Body of pancreas (tissue), 4 donors: ENCODE data around the gene LRIG1.

Experiments
- CTCF ChIP-seq, 7 experiments: fragments of 450-650 bp in 4 of 7; fragments of 200-600 bp in 3 of 7; sonication (generic) in 3 of 7; IDR thresholded peaks; one replicate each; pipeline ENCODE4 v1.5.1; 2016 to 2019; ENCODE audit warnings: antibody characterized with exemption in 7 of 7
- POLR2A ChIP-seq, 3 donors: fragments of 450-650 bp; IDR thresholded peaks; one replicate each; pipeline ENCODE4 v1.6.1; 2016; ENCODE audit warnings: antibody characterized with exemption in 3 of 3, mild to moderate bottlenecking in 2 of 3

- TF ChIP-seq CTCF (IDR thresholded peaks at IDR 0.05) (no peak), POLR2A (IDR thresholded peaks at IDR 0.05) (no peak)
These were observed 94.7 kb downstream of the LRIG1 start for GRCh38 chr3:66406163-66406562.
